Ovary (tissue), 3 donors: ENCODE results near the gene PSG7.
"Not testable (repeated sequence)": the region's sequence is repeated elsewhere in the genome, so short reads cannot be mapped to it uniquely, and the experiment has no call there.

Experiments
- POLR2A ChIP-seq: fragments of 450-650 bp; IDR thresholded peaks from one replicate; pipeline ENCODE4 v1.6.1; 2017; ENCODE audit warnings: antibody characterized with exemption, mild to moderate bottlenecking, moderate library complexity
- TF ChIP-seq, protein P1 (sequence below), 3 donors: fragments of 450-650 bp in 2 of 3; fragments of 200-600 bp in 1 of 3; IDR thresholded peaks; one replicate each; pipeline versions ENCODE4 v1.5.1 to v1.8.0; 2016 to 2022; ENCODE audit warnings: antibody characterized with exemption in 3 of 3, mild to moderate bottlenecking in 1 of 3
- donor health status: DM: no; HTN: no; CAD: no.

DNA sequence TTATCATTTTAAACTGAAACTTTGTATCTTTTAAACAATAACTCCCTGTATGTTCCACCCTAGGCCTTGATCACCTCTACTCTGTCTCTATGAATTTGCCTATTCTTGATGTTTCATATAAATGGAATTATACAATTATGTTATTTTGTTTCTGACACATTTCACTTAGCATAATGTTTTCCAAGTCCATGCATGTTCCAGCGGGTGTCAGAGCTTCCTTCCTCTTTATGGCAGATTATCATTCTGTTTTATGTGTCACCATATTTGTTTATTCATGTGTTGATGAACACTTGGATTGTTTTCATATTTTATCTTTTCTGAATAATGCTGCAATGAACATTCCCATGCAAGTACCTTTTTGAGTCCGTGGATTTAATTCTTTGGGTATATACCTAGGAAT, 54.3 kb downstream of the PSG7 start:
- TF ChIP-seq POLR2A: not testable (repeated sequence)
- TF ChIP-seq, protein P1, sequence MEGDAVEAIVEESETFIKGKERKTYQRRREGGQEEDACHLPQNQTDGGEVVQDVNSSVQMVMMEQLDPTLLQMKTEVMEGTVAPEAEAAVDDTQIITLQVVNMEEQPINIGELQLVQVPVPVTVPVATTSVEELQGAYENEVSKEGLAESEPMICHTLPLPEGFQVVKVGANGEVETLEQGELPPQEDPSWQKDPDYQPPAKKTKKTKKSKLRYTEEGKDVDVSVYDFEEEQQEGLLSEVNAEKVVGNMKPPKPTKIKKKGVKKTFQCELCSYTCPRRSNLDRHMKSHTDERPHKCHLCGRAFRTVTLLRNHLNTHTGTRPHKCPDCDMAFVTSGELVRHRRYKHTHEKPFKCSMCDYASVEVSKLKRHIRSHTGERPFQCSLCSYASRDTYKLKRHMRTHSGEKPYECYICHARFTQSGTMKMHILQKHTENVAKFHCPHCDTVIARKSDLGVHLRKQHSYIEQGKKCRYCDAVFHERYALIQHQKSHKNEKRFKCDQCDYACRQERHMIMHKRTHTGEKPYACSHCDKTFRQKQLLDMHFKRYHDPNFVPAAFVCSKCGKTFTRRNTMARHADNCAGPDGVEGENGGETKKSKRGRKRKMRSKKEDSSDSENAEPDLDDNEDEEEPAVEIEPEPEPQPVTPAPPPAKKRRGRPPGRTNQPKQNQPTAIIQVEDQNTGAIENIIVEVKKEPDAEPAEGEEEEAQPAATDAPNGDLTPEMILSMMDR (IDR thresholded peaks at IDR 0.05): not testable (repeated sequence)
